ENCODE measurements around the gene ST6GAL1.

GRCh38 chr3:187019542-187020072 is 89.3 kb downstream of the ST6GAL1 start:
- TF ChIP-seq, protein P1, sequence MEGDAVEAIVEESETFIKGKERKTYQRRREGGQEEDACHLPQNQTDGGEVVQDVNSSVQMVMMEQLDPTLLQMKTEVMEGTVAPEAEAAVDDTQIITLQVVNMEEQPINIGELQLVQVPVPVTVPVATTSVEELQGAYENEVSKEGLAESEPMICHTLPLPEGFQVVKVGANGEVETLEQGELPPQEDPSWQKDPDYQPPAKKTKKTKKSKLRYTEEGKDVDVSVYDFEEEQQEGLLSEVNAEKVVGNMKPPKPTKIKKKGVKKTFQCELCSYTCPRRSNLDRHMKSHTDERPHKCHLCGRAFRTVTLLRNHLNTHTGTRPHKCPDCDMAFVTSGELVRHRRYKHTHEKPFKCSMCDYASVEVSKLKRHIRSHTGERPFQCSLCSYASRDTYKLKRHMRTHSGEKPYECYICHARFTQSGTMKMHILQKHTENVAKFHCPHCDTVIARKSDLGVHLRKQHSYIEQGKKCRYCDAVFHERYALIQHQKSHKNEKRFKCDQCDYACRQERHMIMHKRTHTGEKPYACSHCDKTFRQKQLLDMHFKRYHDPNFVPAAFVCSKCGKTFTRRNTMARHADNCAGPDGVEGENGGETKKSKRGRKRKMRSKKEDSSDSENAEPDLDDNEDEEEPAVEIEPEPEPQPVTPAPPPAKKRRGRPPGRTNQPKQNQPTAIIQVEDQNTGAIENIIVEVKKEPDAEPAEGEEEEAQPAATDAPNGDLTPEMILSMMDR (IDR thresholded peaks at IDR 0.05) = no peak
- no peak for TF ChIP-seq POLR2A (IDR thresholded peaks at IDR 0.05)
